Small intestine (tissue), 7 donors: ENCODE data around the gene ELOA. TPM values are rescaled to one million over a fixed set of nuclear protein-coding genes. Genes with fewer than 3 reads are reported as not detected.
A peak's percentile ranks its signal among the peaks of the same experiment; 100 is the strongest.

Experiments
- DNase-seq, 2 donors: peaks; one replicate each; pipeline versions ENCODE4 v3.0.0 to v3.0.0-alpha.2; 2013
- FAIRE-seq: peaks from 2 replicates; lab custom pipeline; 2012; peaks lifted over from hg19 to GRCh38; lab: Jason Lieb, UNC
- H3K27ac ChIP-seq, 3 donors: one replicate each; pipeline ENCODE4 v1.5.1; 2013; ENCODE audit warnings: low read length in 2 of 3, mild to moderate bottlenecking in 2 of 3, control low read depth in 1 of 3, inconsistent platforms in 1 of 3, low read depth in 1 of 3, moderate library complexity in 1 of 3
- H3K27me3 ChIP-seq, 3 donors: one replicate each; pipeline ENCODE4 v1.6.1; 2013; ENCODE audit warnings: low read length in 3 of 3, inconsistent platforms in 1 of 3; ENCODE audit not compliant: control insufficient read depth in 3 of 3, insufficient read depth in 3 of 3
- H3K36me3 ChIP-seq, 3 donors: one replicate each; pipeline ENCODE4 v1.6.1; 2013; ENCODE audit warnings: low read length in 3 of 3, inconsistent platforms in 1 of 3, low read depth in 1 of 3, mild to moderate bottlenecking in 1 of 3, moderate library complexity in 1 of 3; ENCODE audit not compliant: control insufficient read depth in 3 of 3, insufficient read depth in 2 of 3
- H3K4me1 ChIP-seq, 3 donors: one replicate each; pipeline ENCODE4 v1.6.1; 2013; ENCODE audit warnings: low read length in 2 of 3, inconsistent platforms in 1 of 3, low read depth in 1 of 3, mild to moderate bottlenecking in 1 of 3, moderate library complexity in 1 of 3; ENCODE audit not compliant: control insufficient read depth in 3 of 3, insufficient read depth in 2 of 3
- H3K4me3 ChIP-seq, 3 donors: one replicate each; pipeline ENCODE4 v1.5.1; 2013; ENCODE audit warnings: low read length in 3 of 3, control low read depth in 1 of 3, inconsistent platforms in 1 of 3, low read depth in 1 of 3, mild to moderate bottlenecking in 1 of 3, moderate library complexity in 1 of 3
- H3K9me3 ChIP-seq, 2 donors: one replicate each; pipeline ENCODE4 v1.6.1; 2013; ENCODE audit warnings: low read depth in 1 of 2, low read length in 1 of 2; ENCODE audit not compliant: control insufficient read depth in 2 of 2, insufficient read depth in 1 of 2
- WGBS, 3 donors: extraction: QIAGEN DNeasy Blood & Tissue Kit; methylation state at CpG; one replicate each; pipeline ENCODE4 v1.1.7; 2013; 5-methylcytosine and 5-hydroxymethylcytosine counted together
- polyA plus RNA-seq, 4 donors: library from polyadenylated mRNA; stranded (reverse) in 3 of 4; unstranded in 1 of 4; fragments of 200-250 nt in 3 of 4; fragments of 120-200 nt in 1 of 4; gene quantifications; one replicate each; pipeline versions ENCODE4 v1.2.1 to v1.2.3, GENCODE V29; 2013
- donor health status: healthy with polysubstance abuse.
- donor health status: control.
- donor health status: control.
- donor health status: Bipolar disorder and iron deficiency.
- donor health status: healthy.

The ELOA gene
- polyA plus RNA-seq, 4 donors: 8.4 to 25.2 (median 11.7) TPM

GRCh38 chr1:23745515-23745914 lies 2.2 kb downstream of the ELOA start:
- Histone ChIP-seq H3K4me3 (no peak overlapping the region), H3K4me1 (peaks cover 0 to 13% (median 4%) of the 10 kb centered on the region in 3 donors), H3K27ac (no peak overlapping the region), H3K9me3 (no peaks in the 10 kb centered on the region), H3K36me3 (peaks cover 0 to 14% (median 0%) of the 10 kb centered on the region in 3 donors), H3K27me3 (no peaks in the 10 kb centered on the region)
- DNase-seq (peak; percentile 42 to 60), FAIRE-seq (no peak)
- 17 to 37% (median 35%) methylated on average over 1 of the region's 1 CpG for WGBS, 3 donors

DNA sequence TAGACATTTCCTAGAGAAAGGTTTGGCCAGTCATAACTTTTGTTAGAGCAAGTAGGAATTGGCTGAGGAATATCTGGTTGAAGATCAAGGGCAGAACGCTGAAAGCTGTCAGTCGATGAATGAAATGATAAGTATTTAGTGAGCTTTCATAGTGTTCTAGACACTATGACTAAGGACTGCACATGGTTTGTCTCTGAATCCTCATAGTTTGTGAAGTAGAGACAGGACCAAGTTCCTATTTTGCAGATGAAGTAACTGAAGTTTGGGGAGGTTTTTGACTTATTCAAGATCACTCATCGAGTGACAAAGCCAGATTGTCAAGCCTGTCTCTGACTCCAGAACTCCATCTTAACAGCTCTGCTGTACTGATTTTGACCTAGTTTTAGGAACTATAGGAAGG lies 4.7 kb downstream of the ELOA start:
- Histone ChIP-seq H3K4me1 (peaks cover 0 to 13% (median 4%) of the 10 kb centered on the region in 3 donors), H3K27ac (no peak overlapping the region)
- 69 to 76% (median 75%) methylated on average over 3 of the region's 3 CpGs for WGBS, 3 donors

DNA sequence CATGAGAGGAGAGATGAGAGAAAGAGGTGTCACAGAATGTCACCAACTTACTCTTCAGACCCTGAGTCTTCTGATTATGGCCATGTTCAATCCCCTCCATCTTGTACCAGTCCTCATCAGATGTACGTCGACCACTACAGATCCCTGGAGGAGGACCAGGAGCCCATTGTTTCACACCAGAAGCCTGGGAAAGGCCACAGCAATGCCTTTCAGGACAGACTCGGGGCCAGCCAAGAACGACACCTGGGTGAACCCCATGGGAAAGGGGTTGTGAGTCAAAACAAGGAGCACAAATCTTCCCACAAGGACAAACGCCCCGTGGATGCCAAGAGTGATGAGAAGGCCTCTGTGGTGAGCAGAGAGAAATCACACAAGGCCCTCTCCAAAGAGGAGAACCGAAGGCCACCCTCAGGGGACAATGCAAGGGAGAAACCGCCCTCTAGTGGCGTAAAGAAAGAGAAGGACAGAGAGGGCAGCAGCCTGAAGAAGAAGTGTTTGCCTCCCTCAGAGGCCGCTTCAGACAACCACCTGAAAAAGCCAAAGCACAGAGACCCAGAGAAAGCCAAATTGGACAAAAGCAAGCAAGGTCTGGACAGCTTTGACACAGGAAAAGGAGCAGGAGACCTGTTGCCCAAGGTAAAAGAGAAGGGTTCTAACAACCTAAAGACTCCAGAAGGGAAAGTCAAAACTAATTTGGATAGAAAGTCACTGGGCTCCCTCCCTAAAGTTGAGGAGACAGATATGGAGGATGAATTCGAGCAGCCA lies 8.0 kb downstream of the ELOA start:
- Histone ChIP-seq H3K36me3 (peaks cover 37 to 57% (median 40%) of the 10 kb centered on the region in 3 donors), H3K4me1 (no peaks in the 10 kb centered on the region), H3K27ac (no peak overlapping the region), H3K4me3 (no peak overlapping the region), H3K9me3 (no peaks in the 10 kb centered on the region), H3K27me3 (no peaks in the 10 kb centered on the region)
- peak; percentile 61 to 65 for DNase-seq
- WGBS, 3 donors: 58 to 64% (median 61%) methylated on average over 11 of the region's 11 CpGs
- no peak for FAIRE-seq

More for the DNA sequence above, 4.7 kb downstream of the ELOA start:
- FAIRE-seq: no peak
- no peaks in the 10 kb centered on the region for H3K9me3 ChIP-seq
- peaks cover 16 to 35% (median 20%) of the 10 kb centered on the region in 3 donors for H3K36me3 ChIP-seq
- H3K27me3 ChIP-seq: no peaks in the 10 kb centered on the region
- DNase-seq: no peak
- H3K4me3 ChIP-seq: no peak overlapping the region

DNA sequence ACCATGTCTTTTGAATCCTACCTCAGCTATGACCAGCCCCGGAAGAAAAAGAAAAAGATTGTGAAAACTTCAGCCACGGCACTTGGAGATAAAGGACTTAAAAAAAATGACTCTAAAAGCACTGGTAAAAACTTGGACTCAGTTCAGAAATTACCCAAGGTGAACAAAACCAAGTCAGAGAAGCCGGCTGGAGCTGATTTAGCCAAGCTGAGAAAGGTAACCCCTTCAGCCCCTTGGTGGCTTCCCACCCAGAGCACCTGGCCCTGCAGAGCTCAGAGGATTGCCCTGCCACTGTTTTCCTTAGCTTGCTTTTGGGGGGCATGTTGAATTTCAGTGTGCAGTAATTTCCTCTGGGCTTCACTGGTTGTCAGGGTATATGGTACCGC lies 8.5 kb downstream of the ELOA start:
- Histone ChIP-seq H3K4me1 (no peaks in the 10 kb centered on the region), H3K4me3 (no peak overlapping the region), H3K27me3 (no peaks in the 10 kb centered on the region), H3K36me3 (peaks cover 42 to 62% (median 43%) of the 10 kb centered on the region in 3 donors), H3K9me3 (no peaks in the 10 kb centered on the region), H3K27ac (no peak overlapping the region)
- 86 to 93% (median 91%) methylated on average over 4 of the region's 4 CpGs for WGBS, 3 donors
- no peak for DNase-seq
- FAIRE-seq: no peak

GRCh38 chr1:23752909-23753308 lies 9.6 kb downstream of the ELOA start:
- WGBS, 3 donors: 78 to 92% (median 80%) methylated on average over 1 of the region's 1 CpG
- FAIRE-seq (no peak), DNase-seq (no peak)
- H3K36me3 ChIP-seq: peaks cover 44 to 73% (median 48%) of the 10 kb centered on the region in 3 donors
- H3K9me3 ChIP-seq: no peaks in the 10 kb centered on the region
- no peak overlapping the region for H3K4me3 ChIP-seq
- no peak overlapping the region for H3K27ac ChIP-seq
- H3K4me1 ChIP-seq: no peaks in the 10 kb centered on the region
- no peaks in the 10 kb centered on the region for H3K27me3 ChIP-seq

DNA sequence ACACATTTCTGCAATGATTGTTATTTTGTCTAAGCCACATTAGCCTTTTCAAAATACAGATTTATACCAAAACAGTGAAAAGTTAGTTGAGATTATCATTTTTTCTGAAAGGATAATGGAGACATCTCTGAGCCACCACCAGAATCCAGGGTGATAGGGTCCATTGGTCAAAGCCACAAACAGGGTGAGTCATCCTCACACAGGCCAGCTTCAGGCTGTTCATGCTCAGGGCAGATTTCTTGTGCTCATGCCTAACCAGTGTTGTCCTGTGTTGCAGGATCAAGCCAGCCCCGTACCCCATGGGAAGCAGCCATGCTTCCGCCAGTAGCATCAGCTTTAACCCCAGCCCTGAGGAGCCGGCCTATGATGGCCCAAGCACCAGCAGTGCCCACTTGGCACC lies 13.4 kb downstream of the ELOA start:
- H3K36me3 ChIP-seq: peaks cover 56 to 79% (median 62%) of the 10 kb centered on the region in 3 donors
- H3K27ac ChIP-seq: no peak overlapping the region
- H3K9me3 ChIP-seq: no peaks in the 10 kb centered on the region
- DNase-seq (peak in 1 of 2 donors; percentile 43), FAIRE-seq (no peak)
- no peaks in the 10 kb centered on the region for H3K4me1 ChIP-seq
- no peak overlapping the region for H3K4me3 ChIP-seq
- no peaks in the 10 kb centered on the region for H3K27me3 ChIP-seq
- WGBS, 3 donors: 93 to 95% (median 94%) methylated on average over 3 of the region's 3 CpGs

- FAIRE-seq: no peak
These were observed 14.5 kb downstream of the ELOA start for GRCh38 chr1:23757812-23758211.

GRCh38 chr1:23759277-23759676 lies 16.0 kb downstream of the ELOA start:
- DNase-seq (no peak), FAIRE-seq (no peak)
- Histone ChIP-seq H3K4me1 (no peaks in the 10 kb centered on the region), H3K27me3 (no peaks in the 10 kb centered on the region), H3K9me3 (no peaks in the 10 kb centered on the region), H3K27ac (no peak overlapping the region), H3K4me3 (no peak overlapping the region), H3K36me3 (peaks cover 38 to 71% (median 47%) of the 10 kb centered on the region in 3 donors)
- 56 to 62% (median 59%) methylated on average over 4 of the region's 4 CpGs for WGBS, 3 donors

More at GRCh38 chr1:23757812-23758211, 14.5 kb downstream of the ELOA start:
- no peak overlapping the region for H3K27ac ChIP-seq
- H3K4me3 ChIP-seq: no peak overlapping the region
- no peaks in the 10 kb centered on the region for H3K27me3 ChIP-seq
- no peaks in the 10 kb centered on the region for H3K9me3 ChIP-seq
- H3K4me1 ChIP-seq: no peaks in the 10 kb centered on the region
- DNase-seq: no peak
- H3K36me3 ChIP-seq: peaks cover 46 to 76% (median 56%) of the 10 kb centered on the region in 3 donors
- WGBS, 3 donors: 88 to 100% (median 94%) methylated on average over 1 of the region's 1 CpG
